Upper lobe of left lung (tissue), 4 donors: ENCODE results near the gene KIF26B.

Experiments
- POLR2A ChIP-seq, 4 donors: fragments of 450-650 bp; IDR thresholded peaks; one replicate each; pipeline ENCODE4 v1.5.1; 2016 to 2017; ENCODE audit warnings: antibody characterized with exemption in 4 of 4, mild to moderate bottlenecking in 2 of 4
- TF ChIP-seq, protein P1 (sequence below), 6 experiments: fragments of 450-650 bp in 4 of 6; fragments of 200-600 bp in 2 of 6; sonication (generic) in 2 of 6; IDR thresholded peaks; one replicate each; pipeline ENCODE4 v1.5.1; 2016 to 2019; ENCODE audit warnings: antibody characterized with exemption in 6 of 6

DNA sequence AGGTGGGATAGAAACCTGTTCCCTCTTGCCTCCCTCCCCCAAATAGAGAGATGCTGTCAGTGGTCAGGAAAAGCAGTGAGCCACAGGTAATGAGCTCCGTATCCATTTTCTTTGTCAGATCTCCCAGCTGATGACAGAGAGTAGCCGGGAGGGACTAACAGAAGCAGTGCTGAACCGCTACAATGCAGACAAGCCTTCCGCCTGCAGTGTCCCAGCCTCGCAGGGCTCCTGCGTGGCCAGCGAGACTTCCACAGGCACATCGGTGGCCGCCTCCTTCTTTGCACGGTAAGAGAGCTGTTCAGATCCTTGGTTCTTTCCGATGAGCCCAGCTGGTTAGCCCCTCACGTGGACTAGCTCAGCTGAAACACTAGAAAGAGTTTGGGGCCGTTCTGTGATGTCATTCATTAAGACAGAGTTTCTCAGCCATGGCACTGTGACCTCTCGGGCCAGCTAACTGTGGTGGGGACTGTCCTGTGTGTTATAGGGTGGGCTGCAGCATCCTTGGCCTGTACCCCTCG is 264.7 kb downstream of the KIF26B start:
- TF ChIP-seq POLR2A (IDR thresholded peaks at IDR 0.05): no peak
- TF ChIP-seq, protein P1, sequence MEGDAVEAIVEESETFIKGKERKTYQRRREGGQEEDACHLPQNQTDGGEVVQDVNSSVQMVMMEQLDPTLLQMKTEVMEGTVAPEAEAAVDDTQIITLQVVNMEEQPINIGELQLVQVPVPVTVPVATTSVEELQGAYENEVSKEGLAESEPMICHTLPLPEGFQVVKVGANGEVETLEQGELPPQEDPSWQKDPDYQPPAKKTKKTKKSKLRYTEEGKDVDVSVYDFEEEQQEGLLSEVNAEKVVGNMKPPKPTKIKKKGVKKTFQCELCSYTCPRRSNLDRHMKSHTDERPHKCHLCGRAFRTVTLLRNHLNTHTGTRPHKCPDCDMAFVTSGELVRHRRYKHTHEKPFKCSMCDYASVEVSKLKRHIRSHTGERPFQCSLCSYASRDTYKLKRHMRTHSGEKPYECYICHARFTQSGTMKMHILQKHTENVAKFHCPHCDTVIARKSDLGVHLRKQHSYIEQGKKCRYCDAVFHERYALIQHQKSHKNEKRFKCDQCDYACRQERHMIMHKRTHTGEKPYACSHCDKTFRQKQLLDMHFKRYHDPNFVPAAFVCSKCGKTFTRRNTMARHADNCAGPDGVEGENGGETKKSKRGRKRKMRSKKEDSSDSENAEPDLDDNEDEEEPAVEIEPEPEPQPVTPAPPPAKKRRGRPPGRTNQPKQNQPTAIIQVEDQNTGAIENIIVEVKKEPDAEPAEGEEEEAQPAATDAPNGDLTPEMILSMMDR (IDR thresholded peaks at IDR 0.05): no peak
